H1 (cell line): ENCODE data around the gene ARHGAP23. TPM values are rescaled to one million over a fixed set of nuclear protein-coding genes. Genes with fewer than 3 reads are reported as not detected.

Experiments
- CTCF ChIA-PET: fragments of 300-600 bp; sonication (Branson Sonifier 250); formaldehyde crosslinking; loops from one replicate; lab custom pipeline; 2021; ENCODE audit not compliant: partially characterized antibody; lab: Charles Lee
- POLR2A ChIA-PET: fragments of 300-600 bp; sonication (Branson Sonifier 250); formaldehyde crosslinking; loops from one replicate; lab custom pipeline; 2021; ENCODE audit warnings: inconsistent platforms; ENCODE audit not compliant: partially characterized antibody; lab: Charles Lee
- DNase-seq, 2 experiments: peaks; one replicate each; pipeline versions ENCODE4 v3.0.0 to v3.0.0-alpha.2; 2010 to 2022; ENCODE audit warnings: low spot score in 2 of 2, low read depth in 1 of 2, mixed read lengths in 1 of 2
- FAIRE-seq: peaks from 2 replicates; lab custom pipeline; 2011; peaks lifted over from hg19 to GRCh38; lab: Jason Lieb, UNC
- H2AFZ ChIP-seq: 2 replicates; pipeline ENCODE4 v1.8.1; 2012; ENCODE audit warnings: low read length, inconsistent platforms
- H2AK5ac ChIP-seq: 2 replicates; pipeline ENCODE4 v1.6.1; 2013; ENCODE audit warnings: low read depth, low read length
- H2BK120ac ChIP-seq: replicated peaks from 2 replicates; pipeline ENCODE3; 2013; ENCODE audit warnings: low read depth, low read length, inconsistent platforms
- H2BK12ac ChIP-seq: 2 replicates; pipeline ENCODE4 v1.6.1; 2013; ENCODE audit warnings: low read depth, low read length
- H2BK15ac ChIP-seq: 2 replicates; pipeline ENCODE4 v1.6.1; 2013; ENCODE audit warnings: low read length
- H2BK20ac ChIP-seq: 2 replicates; pipeline ENCODE4 v1.6.1; 2013; ENCODE audit warnings: low read length
- H2BK5ac ChIP-seq: 2 replicates; pipeline ENCODE4 v1.6.1; 2013; ENCODE audit warnings: low read depth, low read length
- H3K14ac ChIP-seq: 2 replicates; pipeline ENCODE4 v1.6.1; 2013; ENCODE audit warnings: inconsistent platforms; ENCODE audit not compliant: insufficient read length
- H3K18ac ChIP-seq: 2 replicates; pipeline ENCODE4 v1.6.1; 2013; ENCODE audit warnings: low read length; ENCODE audit errors: extremely low read depth
- H3K23ac ChIP-seq: 2 replicates; pipeline ENCODE4 v1.6.1; 2013; ENCODE audit warnings: inconsistent platforms; ENCODE audit not compliant: insufficient read length
- H3K23me2 ChIP-seq: 2 replicates; pipeline ENCODE4 v1.6.1; 2013; ENCODE audit warnings: low read depth, low read length
- H3K27ac ChIP-seq: 2 replicates; pipeline ENCODE4 v1.6.1; 2011; ENCODE audit warnings: low read depth, low read length, inconsistent platforms
- H3K27me3 ChIP-seq, 4 experiments: replicated peaks in 1 of 4; 1 replicate in 1 of 4; 2 replicates in 3 of 4; pipeline versions ENCODE4 v1.6.1 to v1.8.1; 2011 to 2013; ENCODE audit warnings: low read length in 3 of 4, mild to moderate bottlenecking in 3 of 4, inconsistent platforms in 2 of 4, mixed read lengths in 2 of 4, moderate library complexity in 1 of 4; ENCODE audit not compliant: control insufficient read depth in 3 of 4, insufficient read depth in 3 of 4; ENCODE audit errors: extremely low read depth in 1 of 4
- H3K36me3 ChIP-seq, 4 experiments: 2 replicates each; pipeline versions ENCODE4 v1.6.1 to v1.8.1; 2011 to 2013; ENCODE audit warnings: mild to moderate bottlenecking in 4 of 4, low read length in 3 of 4, moderate library complexity in 2 of 4, control low read depth in 1 of 4, inconsistent platforms in 1 of 4; ENCODE audit not compliant: insufficient read depth in 4 of 4, control insufficient read depth in 2 of 4
- H3K4ac ChIP-seq: replicated peaks from 2 replicates; pipeline ENCODE3; 2013; ENCODE audit warnings: low read length, low read depth, mixed read lengths, inconsistent platforms; ENCODE audit not compliant: insufficient read length
- H3K4me1 ChIP-seq, 4 experiments: replicated peaks in 1 of 4; 1 replicate in 1 of 4; 2 replicates in 3 of 4; pipeline versions ENCODE4 v1.6.1 to v1.8.1; 2011 to 2013; ENCODE audit warnings: low read length in 3 of 4, inconsistent platforms in 2 of 4, mixed read lengths in 1 of 4; ENCODE audit not compliant: insufficient read depth in 4 of 4, control insufficient read depth in 3 of 4
- H3K4me2 ChIP-seq, 2 experiments: 2 replicates each; pipeline versions ENCODE4 v1.6.1 to v1.8.1; 2011 to 2013; ENCODE audit warnings: low read depth in 2 of 2, low read length in 2 of 2, control low read depth in 1 of 2, inconsistent platforms in 1 of 2, mild to moderate bottlenecking in 1 of 2; ENCODE audit not compliant: insufficient read depth in 1 of 2
- H3K4me3 ChIP-seq, 4 experiments: fragments of 200-600, 300-600 bp in 1 of 4; sonication (generic), shearing (Covaris generic), sonication (Bioruptor Twin) in 1 of 4; 2 replicates each; pipeline versions ENCODE4 v1.5.1 to v1.8.1; 2011 to 2016; ENCODE audit warnings: low read length in 4 of 4, low read depth in 3 of 4, control low read depth in 2 of 4, inconsistent platforms in 2 of 4, mild to moderate bottlenecking in 2 of 4, mixed read lengths in 1 of 4, moderate library complexity in 1 of 4; ENCODE audit not compliant: insufficient read depth in 2 of 4; ENCODE audit errors: extremely low read depth in 1 of 4
- H3K56ac ChIP-seq: replicated peaks from 2 replicates; pipeline ENCODE3; 2013; ENCODE audit warnings: low read depth, mild to moderate bottlenecking, mixed read lengths, low read length, inconsistent platforms; ENCODE audit not compliant: insufficient read length
- H3K79me1 ChIP-seq: 2 replicates; pipeline ENCODE4 v1.6.1; 2013; ENCODE audit warnings: low read depth, low read length, control low read depth
- H3K79me2 ChIP-seq, 2 experiments: 2 replicates each; pipeline versions ENCODE4 v1.6.1 to v1.8.1; 2012 to 2013; ENCODE audit warnings: low read length in 2 of 2, mild to moderate bottlenecking in 2 of 2, inconsistent platforms in 1 of 2; ENCODE audit not compliant: insufficient read depth in 2 of 2, control insufficient read depth in 1 of 2
- H3K9ac ChIP-seq, 4 experiments: replicated peaks in 1 of 4; 1 replicate in 1 of 4; 2 replicates in 3 of 4; pipeline versions ENCODE4 v1.6.1 to v1.8.1; 2011 to 2013; ENCODE audit warnings: low read depth in 3 of 4, low read length in 3 of 4, control low read depth in 2 of 4, mild to moderate bottlenecking in 2 of 4, moderate library complexity in 2 of 4, inconsistent platforms in 1 of 4; ENCODE audit errors: extremely low read depth in 1 of 4
- H3K9me3 ChIP-seq, 2 experiments: 2 replicates each; pipeline versions ENCODE4 v1.6.1 to v1.8.1; 2012 to 2013; ENCODE audit warnings: mild to moderate bottlenecking in 2 of 2, moderate library complexity in 2 of 2, control low read depth in 1 of 2, inconsistent platforms in 1 of 2, low read depth in 1 of 2, low read length in 1 of 2, mixed read lengths in 1 of 2; ENCODE audit not compliant: insufficient read depth in 2 of 2
- H4K20me1 ChIP-seq, 2 experiments: replicated peaks in 1 of 2; 2 replicates each; pipeline versions ENCODE3 to v1.8.1; 2011 to 2013; ENCODE audit warnings: inconsistent platforms in 2 of 2, low read length in 2 of 2, mild to moderate bottlenecking in 1 of 2; ENCODE audit not compliant: insufficient read depth in 2 of 2, control insufficient read depth in 1 of 2
- H4K5ac ChIP-seq: 2 replicates; pipeline ENCODE4 v1.6.1; 2013; ENCODE audit warnings: low read length, low read depth, mixed read lengths, inconsistent platforms; ENCODE audit not compliant: insufficient read length
- H4K8ac ChIP-seq: 2 replicates; pipeline ENCODE4 v1.8.0; 2013; ENCODE audit warnings: mild to moderate bottlenecking, moderate library complexity, low read length, inconsistent platforms; ENCODE audit not compliant: insufficient read depth; ENCODE audit errors: extremely low read depth
- H4K91ac ChIP-seq: replicated peaks from 2 replicates; pipeline ENCODE3; 2013; ENCODE audit warnings: low read length, mixed read lengths, inconsistent platforms; ENCODE audit not compliant: insufficient read length
- BACH1 ChIP-seq: IDR thresholded peaks from 2 replicates; pipeline ENCODE4 v1.6.1; 2012; ENCODE audit warnings: low read length, improper control_type of control experiment
- CREB1 ChIP-seq: IDR thresholded peaks from 2 replicates; pipeline ENCODE4 v1.6.1; 2012; ENCODE audit warnings: inconsistent platforms
- FOSL1 ChIP-seq: IDR thresholded peaks from 2 replicates; pipeline ENCODE4 v1.6.1; 2011; ENCODE audit warnings: mild to moderate bottlenecking, low read depth, low read length, moderate library complexity; ENCODE audit not compliant: insufficient read depth
- HDAC2 ChIP-seq, 2 experiments: fragments of 300-600 bp in 1 of 2; sonication (generic) in 1 of 2; IDR thresholded peaks; 2 replicates each; pipeline ENCODE4 v1.6.1; 2011 to 2012; ENCODE audit warnings: low read depth in 2 of 2, low read length in 2 of 2, mild to moderate bottlenecking in 2 of 2, moderate library complexity in 2 of 2, borderline replicate concordance in 1 of 2, inconsistent platforms in 1 of 2
- RAD21 ChIP-seq, 2 experiments: IDR thresholded peaks in 1 of 2; conservative IDR thresholded peaks in 1 of 2; 2 replicates each; pipeline ENCODE4 v1.6.1; 2011; ENCODE audit warnings: low read depth in 2 of 2, low read length in 2 of 2, improper control_type of control experiment in 1 of 2, inconsistent platforms in 1 of 2, mild to moderate bottlenecking in 1 of 2, moderate library complexity in 1 of 2
- SP1 ChIP-seq: IDR thresholded peaks from 2 replicates; pipeline ENCODE4 v1.6.1; 2011; ENCODE audit warnings: low read depth, low read length
- SRF ChIP-seq: IDR thresholded peaks from 2 replicates; pipeline ENCODE4 v1.6.1; 2011; ENCODE audit warnings: mild to moderate bottlenecking, low read depth, low read length, moderate library complexity
- SUZ12 ChIP-seq: fragments of 200-600 bp; sonication (generic); IDR thresholded peaks from 2 replicates; pipeline ENCODE4 v1.6.1; 2012; ENCODE audit warnings: mild to moderate bottlenecking, inconsistent platforms, low read length, moderate library complexity, mixed read lengths
- YY1 ChIP-seq: IDR thresholded peaks from 2 replicates; pipeline ENCODE4 v1.6.1; 2011; ENCODE audit warnings: low read depth, mild to moderate bottlenecking, low read length
- ZNF274 ChIP-seq: IDR thresholded peaks from 2 replicates; pipeline ENCODE4 v1.7.0; 2012; ENCODE audit warnings: low read length, borderline replicate concordance; ENCODE audit errors: extremely low read depth
- WGBS, 2 experiments: shearing (Covaris generic) in 1 of 2; methylation state at CpG; one replicate each; pipeline versions ENCODE4 v1.1.6 to v1.1.7; 2013 to 2015; ENCODE audit warnings: low lambda C conversion rate in 2 of 2, mixed read lengths in 2 of 2, inconsistent platforms in 1 of 2, low coverage in 1 of 2, missing lambda C conversion rate in 1 of 2; ENCODE audit not compliant: insufficient replicate concordance in 2 of 2, insufficient coverage in 1 of 2, insufficient read length in 1 of 2; ENCODE audit errors: extremely low coverage in 1 of 2, missing lambda C conversion rate in 1 of 2; 5-methylcytosine and 5-hydroxymethylcytosine counted together
- polyA plus RNA-seq, 7 experiments: library from polyadenylated mRNA; depleted of rRNA in 3 of 7; stranded (reverse) in 5 of 7; unstranded in 2 of 7; fragments of >200 nt in 5 of 7; fragments of 200-250 nt in 2 of 7; gene quantifications; 1 replicate in 5 of 7; 2 replicates in 1 of 7; 4 replicates in 1 of 7; pipeline versions ENCODE4 v1.2.1 to v1.2.3, GENCODE V29; 2011 to 2013; ENCODE audit warnings: missing spikeins in 2 of 7, mixed read lengths in 2 of 7
- total RNA-seq: library from RNA; stranded (reverse); fragmentation: NEBNext Ultra II Directional; extraction: Animal tissue kit (Norgen Biotek cat#: 25700); gene quantifications from 2 replicates; pipeline ENCODE4 v1.2.1, GENCODE V29; 2021
- TF ChIP-seq, protein P1 (sequence below): IDR thresholded peaks from 2 replicates; pipeline ENCODE4 v1.6.1; 2012; ENCODE audit warnings: inconsistent platforms

The ARHGAP23 gene
- total and polyA plus RNA-seq, 2 of the 8 experiments (the other 6 are each of a cell fraction or from before 2014, with no cell fraction given): 16.3 to 107 TPM

DNA sequence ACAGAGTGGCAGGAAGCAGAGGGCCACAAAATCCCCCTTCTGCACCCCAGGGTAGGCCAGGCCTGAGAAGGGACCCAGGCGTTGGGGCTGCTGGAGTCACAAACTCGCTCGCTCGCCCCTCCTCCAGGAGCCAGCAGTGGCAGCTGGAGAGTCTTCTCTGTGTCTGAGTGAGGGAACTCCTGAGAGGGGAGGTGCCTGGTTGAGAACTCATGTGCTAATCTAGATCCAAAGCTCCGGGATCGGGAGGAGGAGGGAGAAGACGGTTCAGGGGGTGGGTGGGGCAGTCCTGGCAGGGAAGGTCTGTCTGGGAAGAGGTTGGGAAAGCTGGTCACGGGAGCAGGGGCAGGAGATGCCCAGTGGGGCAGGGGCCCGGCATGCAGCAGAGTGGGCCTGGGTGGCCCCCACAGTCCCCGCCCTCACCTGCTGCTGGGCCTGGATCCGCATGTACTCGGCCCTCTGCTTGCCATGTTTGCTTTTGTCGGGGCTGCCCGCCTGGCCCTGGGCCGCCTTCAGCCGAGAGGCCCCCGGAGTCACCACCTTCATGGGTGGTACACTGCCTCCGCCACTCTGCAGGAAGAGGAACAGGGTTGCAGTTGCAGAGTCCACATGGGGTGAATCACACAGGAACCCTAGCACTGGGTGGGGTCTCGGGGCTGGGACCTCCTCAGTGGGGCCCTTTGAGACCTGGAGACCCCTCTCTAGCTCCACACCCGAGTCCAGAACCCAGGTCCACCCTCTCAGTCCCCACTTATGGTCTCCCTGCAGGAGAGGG, 115.3 kb downstream of the ARHGAP23 start:
- Histone ChIP-seq H3K18ac (no peak overlapping the region), H3K79me1 (no peaks in the 10 kb centered on the region), H2BK20ac (no peak overlapping the region), H3K9me3 (no peaks in the 10 kb centered on the region), H2BK120ac (no peak overlapping the region), H4K20me1 (peaks cover 1 to 2% of the 10 kb centered on the region in 2 experiments), H3K4me1 (peaks cover 0 to 7% (median 0%) of the 10 kb centered on the region in 4 experiments; a peak in 2 of 7 replicates), H3K23ac (no peak overlapping the region), H3K27me3 (no peaks in the 10 kb centered on the region; a peak in 1 of 7 replicates), H2BK5ac (no peak overlapping the region), H3K27ac (no peak overlapping the region), H2AFZ (no peak overlapping the region), H3K4ac (no peak overlapping the region), H2BK12ac (no peak overlapping the region), H3K79me2 (no peaks in the 10 kb centered on the region), H4K5ac (no peak overlapping the region), H3K14ac (no peak overlapping the region), H4K91ac (no peak overlapping the region), H3K4me2 (no peak overlapping the region), H3K9ac (no peak overlapping the region), H2BK15ac (no peak overlapping the region), H2AK5ac (no peak overlapping the region), H3K56ac (no peak overlapping the region), H4K8ac (no peak overlapping the region), H3K4me3 (no peak overlapping the region), H3K36me3 (no peaks in the 10 kb centered on the region), H3K23me2 (no peaks in the 10 kb centered on the region)
- FAIRE-seq (no peak), DNase-seq (peak in 1 of 2 experiments; percentile 50)
- 94% methylated on average over 16 of the region's 20 CpGs; no CpG with 5 or more reads in 1 of the 2 experiments for WGBS, 2 experiments
- ChIA-PET POLR2A (interaction anchor here (0.6 to 1.2 kb wide), 4 partner anchors 11 to 93 kb away, joined by 3 to 4 read pairs (median 3); no protein-coding TSS in a partner anchor), CTCF (interaction anchor here (0.6 to 38.1 kb wide), 12 partner anchors 2 to 154 kb away, joined by 3 to 914 read pairs (median 12); partner anchors contain the start of gene SRCIN1)
- TF ChIP-seq RAD21 (IDR thresholded peaks at IDR 0.05 in 1 of 2, conservative IDR thresholded peaks at IDR 0.05 in 1 of 2; ENCODE audit: low read depth in 2 of 2, low read length in 2 of 2) (no peak), HDAC2 (IDR thresholded peaks at IDR 0.05; ENCODE audit: borderline replicate concordance in 1 of 2, low read depth in 2 of 2, low read length in 2 of 2) (no peak), YY1 (no peak), CREB1 (no peak), SP1 (no peak), SUZ12 (no peak), SRF (no peak), FOSL1 (no peak), BACH1 (no peak), ZNF274 (no peak)
- TF ChIP-seq, protein P1, sequence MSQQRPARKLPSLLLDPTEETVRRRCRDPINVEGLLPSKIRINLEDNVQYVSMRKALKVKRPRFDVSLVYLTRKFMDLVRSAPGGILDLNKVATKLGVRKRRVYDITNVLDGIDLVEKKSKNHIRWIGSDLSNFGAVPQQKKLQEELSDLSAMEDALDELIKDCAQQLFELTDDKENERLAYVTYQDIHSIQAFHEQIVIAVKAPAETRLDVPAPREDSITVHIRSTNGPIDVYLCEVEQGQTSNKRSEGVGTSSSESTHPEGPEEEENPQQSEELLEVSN: no peak
